Activated naive CD4-positive, alpha-beta T cell (primary cell): ENCODE measurements around the gene PLEKHB1.

Experiments used
- DNase-seq, 4 experiments: peaks; one replicate each; lab custom pipeline; 2025; lab: John Stamatoyannopoulos, UW

PLEKHB1 gene

GRCh38 chr11:73648121-73648520 lies 1.7 kb downstream of the PLEKHB1 start:
- DNase-seq: no peak

GRCh38 chr11:73648571-73649046 lies 2.2 kb downstream of the PLEKHB1 start:
- no peak for DNase-seq

- DNase-seq: no peak
Measured at GRCh38 chr11:73649206-73649605, 2.8 kb downstream of the PLEKHB1 start.

GRCh38 chr11:73650400-73650799 lies 4.0 kb downstream of the PLEKHB1 start:
- no peak for DNase-seq

- DNase-seq: no peak
Measured at GRCh38 chr11:73651252-73651651, 4.9 kb downstream of the PLEKHB1 start.

- no peak for DNase-seq
Measured at GRCh38 chr11:73651661-73652045, 5.3 kb downstream of the PLEKHB1 start.

- no peak for DNase-seq
Measured at GRCh38 chr11:73652046-73652730, 5.8 kb downstream of the PLEKHB1 start.

- no peak for DNase-seq
Measured at GRCh38 chr11:73652856-73653559, 6.6 kb downstream of the PLEKHB1 start.

GRCh38 chr11:73653996-73654395 lies 7.6 kb downstream of the PLEKHB1 start:
- no peak for DNase-seq

GRCh38 chr11:73654482-73655021 lies 8.2 kb downstream of the PLEKHB1 start:
- no peak for DNase-seq

- DNase-seq: no peak
Measured at GRCh38 chr11:73655686-73656085, 9.3 kb downstream of the PLEKHB1 start.

GRCh38 chr11:73656985-73657384 lies 10.6 kb downstream of the PLEKHB1 start:
- no peak for DNase-seq

GRCh38 chr11:73659961-73660360 lies 13.6 kb downstream of the PLEKHB1 start:
- DNase-seq: no peak

GRCh38 chr11:73660497-73661034 lies 14.2 kb downstream of the PLEKHB1 start:
- DNase-seq: no peak

GRCh38 chr11:73661035-73661628 lies 14.8 kb downstream of the PLEKHB1 start:
- peak; percentile 75 to 87 (median 81) for DNase-seq

GRCh38 chr11:73662445-73663157 lies 16.2 kb downstream of the PLEKHB1 start:
- DNase-seq: no peak

GRCh38 chr11:73663604-73664495 lies 17.5 kb downstream of the PLEKHB1 start:
- no peak for DNase-seq

- DNase-seq: no peak
Measured at GRCh38 chr11:73664877-73665276, 18.5 kb downstream of the PLEKHB1 start.

GRCh38 chr11:73667891-73668290 lies 21.5 kb downstream of the PLEKHB1 start:
- DNase-seq: no peak

GRCh38 chr11:73670808-73671207 lies 24.4 kb downstream of the PLEKHB1 start:
- no peak for DNase-seq

GRCh38 chr11:73671701-73672100 lies 25.3 kb downstream of the PLEKHB1 start:
- DNase-seq: no peak
